Parathyroid adenoma (tissue), 2 donors: ENCODE data around the gene SRPRA.

Source experiments
- H2AFZ ChIP-seq: fragments of 300-600 bp; sonication (generic); one replicate; pipeline ENCODE4 v1.7.0; 2017; ENCODE audit warnings: antibody characterized with exemption, mild to moderate bottlenecking
- H3K27ac ChIP-seq: fragments of 300-600 bp; sonication (generic); one replicate; pipeline ENCODE4 v1.7.0; 2017
- H3K27me3 ChIP-seq: fragments of 300-600 bp; sonication (generic); one replicate; pipeline ENCODE4 v1.7.0; 2017; ENCODE audit warnings: low read length; ENCODE audit not compliant: control insufficient read depth, insufficient read depth
- H3K36me3 ChIP-seq: fragments of 300-600 bp; sonication (generic); one replicate; pipeline ENCODE4 v1.7.0; 2017; ENCODE audit warnings: low read length; ENCODE audit not compliant: control insufficient read depth, insufficient read depth
- H3K4me1 ChIP-seq: fragments of 300-600 bp; sonication (generic); one replicate; pipeline ENCODE4 v1.7.0; 2017; ENCODE audit warnings: control low read depth
- H3K4me2 ChIP-seq: fragments of 300-600 bp; sonication (generic); one replicate; pipeline ENCODE4 v1.7.0; 2017; ENCODE audit warnings: low read length
- H3K4me3 ChIP-seq: fragments of 300-600 bp; sonication (generic); one replicate; pipeline ENCODE4 v1.7.0; 2017; ENCODE audit warnings: low read depth, low read length
- H3K79me2 ChIP-seq: fragments of 300-600 bp; sonication (generic); one replicate; pipeline ENCODE4 v1.7.0; 2017; ENCODE audit warnings: control low read depth
- H3K9ac ChIP-seq: fragments of 300-600 bp; sonication (generic); one replicate; pipeline ENCODE4 v1.7.0; 2017; ENCODE audit warnings: mild to moderate bottlenecking
- H3K9me3 ChIP-seq: fragments of 300-600 bp; sonication (generic); one replicate; pipeline ENCODE4 v1.7.0; 2017; ENCODE audit warnings: low read length; ENCODE audit not compliant: control insufficient read depth
- CTCF ChIP-seq: fragments of 300-600 bp; sonication (generic); IDR thresholded peaks from one replicate; pipeline ENCODE4 v1.7.0; 2017; ENCODE audit warnings: antibody characterized with exemption, mild to moderate bottlenecking
- donor health status: primary hyperparathyroidism.

SRPRA gene

GRCh38 chr11:126284829-126285228 lies 16.1 kb upstream of the SRPRA start:
- Histone ChIP-seq H3K4me1 (peaks cover 5% of the 10 kb centered on the region), H3K79me2 (no peaks in the 10 kb centered on the region), H3K27ac (no peak overlapping the region), H2AFZ (no peak overlapping the region), H3K9ac (no peak overlapping the region), H3K36me3 (no peaks in the 10 kb centered on the region), H3K9me3 (no peaks in the 10 kb centered on the region), H3K4me2 (no peak overlapping the region), H3K27me3 (no peaks in the 10 kb centered on the region), H3K4me3 (no peak overlapping the region)
- no peak for TF ChIP-seq CTCF

- no peak for TF ChIP-seq CTCF
- Histone ChIP-seq H3K9ac (peak within 1 kb of the TSS; percentile 89), H3K79me2 (no peaks in the 10 kb centered on the region), H3K27ac (peak within 1 kb of the TSS; percentile 82), H3K27me3 (no peaks in the 10 kb centered on the region), H3K36me3 (no peaks in the 10 kb centered on the region), H3K4me3 (peak within 1 kb of the TSS; percentile 66), H2AFZ (peak within 1 kb of the TSS; percentile 98), H3K4me1 (peaks cover 5% of the 10 kb centered on the region), H3K9me3 (no peaks in the 10 kb centered on the region), H3K4me2 (peak within 1 kb of the TSS; percentile 92)
Measured at GRCh38 chr11:126282736-126283591, 14.3 kb upstream of the SRPRA start, which contains the start of gene TIRAP. Gene TIRAP (plus strand): TSS chr11:126283093. CDS start chr11:126290895, 7,802 bp downstream.

GRCh38 chr11:126282361-126282735 lies 13.7 kb upstream of the SRPRA start:
- Histone ChIP-seq H3K27ac (peak overlapping the region; percentile 75), H3K79me2 (no peaks in the 10 kb centered on the region), H3K4me2 (peak overlapping the region; percentile 83), H2AFZ (peak overlapping the region; percentile 98), H3K4me3 (peak overlapping the region; percentile 64), H3K9me3 (no peaks in the 10 kb centered on the region), H3K36me3 (no peaks in the 10 kb centered on the region), H3K27me3 (no peaks in the 10 kb centered on the region), H3K4me1 (peaks cover 5% of the 10 kb centered on the region), H3K9ac (peak overlapping the region; percentile 89)
- no peak for TF ChIP-seq CTCF

- Histone ChIP-seq H3K4me2 (peak overlapping the region; percentile 83), H3K4me3 (no peak overlapping the region), H3K9ac (no peak overlapping the region), H3K27me3 (no peaks in the 10 kb centered on the region), H3K9me3 (no peaks in the 10 kb centered on the region), H2AFZ (peak overlapping the region; percentile 98), H3K4me1 (peaks cover 5% of the 10 kb centered on the region), H3K27ac (peak overlapping the region; percentile 75), H3K36me3 (no peaks in the 10 kb centered on the region), H3K79me2 (no peaks in the 10 kb centered on the region)
- no peak for TF ChIP-seq CTCF
Measured at GRCh38 chr11:126281666-126282175, 13.0 kb upstream of the SRPRA start.
